ENCODE data around the gene PPP1CA. TPM values are rescaled to one million over a fixed set of nuclear protein-coding genes. Genes with fewer than 3 reads are reported as not detected.

The PPP1CA gene
- total and polyA plus RNA-seq, 3 donors from 2014 or later: 79.7 to 129 (median 100) TPM

GRCh38 chr11:67355023-67355793 is 46.5 kb downstream of the PPP1CA start:
- peaks cover 43% of the 10 kb centered on the region for H3K4me1 ChIP-seq
- intact Hi-C loops (cut with DNase I; ENCODE audit: low total_unique reads): no loop called here
- 76 to 78% methylated on average over 6 to 11 of the region's 11 CpGs for WGBS, 2 donors

DNA sequence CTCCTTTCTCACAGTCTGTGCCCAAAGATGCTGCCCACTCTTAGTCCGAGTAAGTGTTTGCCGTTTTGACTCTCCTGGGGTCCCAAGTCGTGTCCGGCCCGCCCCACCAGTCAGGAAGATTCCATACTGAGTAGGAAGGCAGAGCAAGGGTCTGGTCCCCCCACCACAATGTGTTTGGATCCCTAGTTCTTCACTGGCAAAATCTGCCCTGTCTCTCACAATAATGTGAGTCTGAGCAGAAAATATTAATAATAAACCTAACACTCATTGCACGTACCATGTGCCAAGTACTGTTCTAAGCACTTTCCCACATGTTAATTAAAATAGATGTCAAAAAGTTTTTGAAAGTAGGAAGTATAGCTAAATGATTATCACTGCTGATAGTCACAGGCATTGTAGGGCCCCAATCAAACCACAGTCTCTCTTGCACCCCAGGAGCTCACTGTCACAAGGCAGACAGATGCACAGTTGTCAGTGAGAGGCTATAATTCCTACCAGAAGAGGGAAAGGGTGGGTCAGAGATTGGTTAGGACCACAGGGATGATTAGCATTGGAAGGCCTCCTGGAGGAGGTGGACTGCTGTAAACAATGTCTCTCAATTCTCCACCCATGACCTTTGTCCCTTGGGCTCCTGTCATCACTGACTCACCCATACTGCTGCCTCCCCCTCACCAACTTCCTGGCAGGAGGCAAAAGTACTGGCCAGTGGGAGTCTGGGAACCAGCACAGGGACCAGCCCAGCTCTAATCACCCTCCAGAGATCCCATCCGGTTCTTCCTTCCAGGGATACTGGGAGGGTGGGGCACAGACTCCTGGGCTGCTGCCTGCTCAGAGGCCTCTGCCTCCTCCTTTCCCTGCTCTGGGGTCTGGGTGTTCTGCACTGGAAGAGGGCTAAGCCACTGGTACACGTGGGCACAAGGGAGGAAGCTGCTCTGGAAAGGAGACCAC is 47.3 kb downstream of the PPP1CA start:
- Histone ChIP-seq H3K4me1 (peaks cover 43% of the 10 kb centered on the region), H3K27ac (peak overlapping the region; percentile 95 to 97), H3K4me3 (peak overlapping the region in 1 of 2 donors; percentile 78), H3K9me3 (no peaks in the 10 kb centered on the region), H3K27me3 (no peaks in the 10 kb centered on the region), H3K36me3 (ENCODE audit: low read depth, missing control alignments) (no peaks in the 10 kb centered on the region)
- 3 to 13% methylated on average over 5 to 8 of the region's 8 CpGs for WGBS, 2 donors
- TF ChIP-seq POLR2A (IDR thresholded peaks at IDR 0.05) (no peak), CTCF (IDR thresholded peaks at IDR 0.05) (peak in 1 of 3 experiments; percentile 6)
- DNase-seq: peak; percentile 75
- intact Hi-C loops (cut with DNase I; ENCODE audit: low total_unique reads): loop anchor here (5.0 kb wide), 1 partner anchor 33 kb away; no protein-coding TSS in a partner anchor

More at GRCh38 chr11:67355023-67355793, 46.5 kb downstream of the PPP1CA start:
- DNase-seq: no peak
- no peaks in the 10 kb centered on the region for H3K27me3 ChIP-seq
- peak overlapping the region; percentile 56 to 97 for H3K27ac ChIP-seq
- no peaks in the 10 kb centered on the region for H3K36me3 ChIP-seq (ENCODE audit: low read depth, missing control alignments)
- H3K9me3 ChIP-seq: no peaks in the 10 kb centered on the region
- H3K4me3 ChIP-seq: no peak overlapping the region
- TF ChIP-seq POLR2A (IDR thresholded peaks at IDR 0.05): no peak
- TF ChIP-seq CTCF (IDR thresholded peaks at IDR 0.05): no peak

DNA sequence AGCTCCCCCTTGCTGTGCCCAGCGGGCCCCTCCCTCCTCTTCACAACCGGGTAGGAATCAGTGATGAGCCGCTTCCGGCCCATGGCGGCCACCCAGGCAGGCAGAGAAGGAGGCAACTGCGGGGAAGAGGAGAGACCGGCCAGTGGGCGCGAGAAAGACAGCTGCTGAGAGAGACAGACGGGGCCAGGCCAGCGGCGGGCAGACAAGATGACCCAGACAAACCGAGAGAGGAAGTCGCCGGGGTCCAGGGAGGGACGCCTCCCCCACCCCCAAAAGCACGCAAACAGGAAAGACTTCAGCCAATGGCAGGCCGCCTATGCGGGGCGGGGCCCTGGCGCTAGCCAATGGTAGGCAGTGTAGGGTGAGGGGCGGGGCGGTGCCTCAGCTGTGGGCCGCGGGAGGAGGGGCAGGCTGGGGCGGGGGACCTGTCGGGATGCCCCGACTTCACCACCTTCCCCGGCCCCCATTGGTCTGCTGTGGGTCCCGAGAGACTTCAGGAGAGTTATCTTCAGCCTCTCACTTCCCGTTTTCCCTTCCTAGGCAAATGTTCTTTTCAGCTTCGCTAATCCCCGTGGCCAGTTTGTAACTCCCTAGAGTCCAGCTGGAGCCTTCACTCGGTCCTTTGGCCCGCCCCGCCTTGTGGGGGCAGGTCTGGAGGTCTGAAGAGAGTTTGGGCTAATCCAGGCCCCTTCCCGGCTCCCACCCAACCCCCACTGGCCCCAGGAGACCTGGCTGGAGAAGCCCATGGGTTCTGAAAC is 48.2 kb downstream of the PPP1CA start, which contains the start of gene POLD4:
Gene POLD4, minus strand, starts transcription at position 230 of the 758 bp plus-strand sequence. Its CDS starts 147 bp downstream, at position 83.
- intact Hi-C loops (cut with DNase I; ENCODE audit: low total_unique reads): loop anchor here (5.0 kb wide), 1 partner anchor 34 kb away; no protein-coding TSS in a partner anchor
- Histone ChIP-seq H3K4me3 (peak within 1 kb of the TSS; percentile 72 to 78), H3K27ac (peak within 1 kb of the TSS; percentile 95 to 97), H3K9me3 (no peaks in the 10 kb centered on the region), H3K27me3 (no peaks in the 10 kb centered on the region), H3K4me1 (peaks cover 43% of the 10 kb centered on the region), H3K36me3 (ENCODE audit: low read depth, missing control alignments) (no peaks in the 10 kb centered on the region)
- peak; percentile 99 for DNase-seq
- WGBS, 2 donors: 0 to 1% methylated on average over 27 to 36 of the region's 37 CpGs
- TF ChIP-seq POLR2A (IDR thresholded peaks at IDR 0.05) (peak; percentile 52), CTCF (IDR thresholded peaks at IDR 0.05) (no peak)

DNA sequence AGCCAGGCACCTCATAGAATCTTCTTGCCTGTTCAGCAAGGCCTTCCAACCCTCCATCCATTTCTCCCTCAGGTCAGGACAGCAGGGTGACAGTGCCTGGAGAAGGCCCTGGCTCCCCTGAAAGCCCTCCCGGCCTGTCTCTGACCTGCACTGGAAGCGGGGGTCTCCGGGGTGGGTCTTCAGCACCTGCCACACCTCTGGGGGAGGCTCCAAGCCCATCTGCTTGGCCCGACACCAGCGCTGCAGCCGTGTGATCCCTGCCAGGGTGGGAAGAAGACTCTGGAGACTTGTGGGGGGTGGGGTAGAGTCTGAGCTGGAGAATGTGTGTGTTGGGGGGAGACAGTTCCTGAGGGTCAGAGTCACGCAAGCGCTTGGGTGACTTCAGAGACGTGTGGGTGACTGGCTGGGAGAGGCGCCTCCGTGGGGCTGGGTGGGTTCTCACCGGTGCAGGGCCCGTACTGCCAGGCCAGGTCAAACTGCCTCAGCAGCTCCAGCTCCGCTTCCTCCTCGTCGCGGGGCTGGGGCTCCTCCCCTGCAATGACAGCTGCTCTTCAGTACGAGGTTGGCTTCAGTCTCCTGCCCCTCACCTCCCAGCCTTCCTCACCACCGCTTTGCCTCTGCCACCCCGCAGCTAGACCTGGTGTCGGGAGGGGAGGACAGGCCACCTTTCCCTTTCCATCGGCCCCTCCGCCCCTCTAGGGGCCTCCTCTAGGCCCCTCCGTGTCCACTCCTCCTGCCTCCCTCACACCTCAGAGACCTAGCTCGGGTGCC is 48.9 kb downstream of the PPP1CA start:
- H3K27ac ChIP-seq: peak overlapping the region; percentile 95 to 97
- DNase-seq: no peak
- no peak for TF ChIP-seq CTCF (IDR thresholded peaks at IDR 0.05)
- no peak for TF ChIP-seq POLR2A (IDR thresholded peaks at IDR 0.05)
- intact Hi-C loops (cut with DNase I; ENCODE audit: low total_unique reads): loop anchor here (5.0 kb wide), 1 partner anchor 35 kb away; no protein-coding TSS in a partner anchor
- 5 to 7% methylated on average over 25 of the region's 25 CpGs for WGBS, 2 donors
- H3K4me1 ChIP-seq: peaks cover 43% of the 10 kb centered on the region
- no peaks in the 10 kb centered on the region for H3K9me3 ChIP-seq
- H3K4me3 ChIP-seq: peak overlapping the region; percentile 72 to 78
- H3K27me3 ChIP-seq: no peaks in the 10 kb centered on the region
- H3K36me3 ChIP-seq (ENCODE audit: low read depth, missing control alignments): no peaks in the 10 kb centered on the region
